CD14-positive monocyte (primary cell): Measurements from ENCODE around the gene TBC1D32. TPM values are rescaled to one million over a fixed set of nuclear protein-coding genes. Genes with fewer than 3 reads are reported as not detected.

Experiments used
- DNase-seq, 3 donors: peaks; one replicate each; pipeline ENCODE4 v3.0.0-alpha.2; 2011 to 2022
- H2AFZ ChIP-seq: 2 replicates; pipeline ENCODE4 v1.6.0; 2012; ENCODE audit warnings: mild to moderate bottlenecking, low read depth, low read length, inconsistent platforms; ENCODE audit not compliant: insufficient read depth, poor library complexity, severe bottlenecking
- H3K27ac ChIP-seq, 2 donors: 1 replicate in 1 of 2; 2 replicates in 1 of 2; pipeline ENCODE4 v1.5.1; 2012 to 2013; ENCODE audit warnings: low read length in 2 of 2, control low read depth in 1 of 2, inconsistent platforms in 1 of 2, low read depth in 1 of 2, mild to moderate bottlenecking in 1 of 2
- H3K27me3 ChIP-seq, 2 donors: one replicate each; pipeline versions ENCODE4 v1.6.0 to v1.6.1; 2011 to 2013; ENCODE audit warnings: low read length in 2 of 2; ENCODE audit not compliant: control insufficient read depth in 2 of 2, insufficient read depth in 2 of 2
- H3K36me3 ChIP-seq, 2 donors: replicated peaks in 1 of 2; 1 replicate in 1 of 2; 2 replicates in 1 of 2; pipeline versions ENCODE4 v1.5.1 to v1.6.1; 2012 to 2013; ENCODE audit warnings: low read length in 2 of 2, control low read depth in 1 of 2, inconsistent platforms in 1 of 2, mild to moderate bottlenecking in 1 of 2; ENCODE audit not compliant: insufficient read depth in 2 of 2, control insufficient read depth in 1 of 2
- H3K4me1 ChIP-seq, 2 donors: 1 replicate in 1 of 2; 2 replicates in 1 of 2; pipeline versions ENCODE4 v1.5.1 to v1.6.1; 2012 to 2013; ENCODE audit warnings: low read length in 2 of 2, control low read depth in 1 of 2, inconsistent platforms in 1 of 2, mild to moderate bottlenecking in 1 of 2, moderate library complexity in 1 of 2; ENCODE audit not compliant: insufficient read depth in 2 of 2, control insufficient read depth in 1 of 2
- H3K4me2 ChIP-seq: replicated peaks from 2 replicates; pipeline ENCODE3; 2012; ENCODE audit warnings: low read length, moderate library complexity, mild to moderate bottlenecking; ENCODE audit not compliant: poor library complexity, severe bottlenecking; ENCODE audit errors: extremely low read depth
- H3K4me3 ChIP-seq, 3 experiments: fragments of 200-600 bp in 1 of 3; sonication (generic) in 1 of 3; replicated peaks in 1 of 3; 1 replicate in 2 of 3; 2 replicates in 1 of 3; pipeline ENCODE4 v1.5.1; 2011 to 2013; ENCODE audit warnings: low read length in 3 of 3, mild to moderate bottlenecking in 3 of 3, control low read depth in 2 of 3, low read depth in 2 of 3, inconsistent platforms in 1 of 3, moderate library complexity in 1 of 3
- H3K79me2 ChIP-seq: 2 replicates; pipeline ENCODE4 v1.6.0; 2012; ENCODE audit warnings: mild to moderate bottlenecking, control low read depth, inconsistent platforms, low read length, moderate library complexity; ENCODE audit not compliant: insufficient read depth
- H3K9ac ChIP-seq: 2 replicates; pipeline ENCODE4 v1.6.0; 2017; ENCODE audit warnings: low read length, mild to moderate bottlenecking; ENCODE audit not compliant: insufficient read depth, poor library complexity, severe bottlenecking
- H3K9me3 ChIP-seq, 2 donors: replicated peaks in 1 of 2; 1 replicate in 1 of 2; 2 replicates in 1 of 2; pipeline versions ENCODE4 v1.5.1 to v1.6.1; 2012 to 2013; ENCODE audit warnings: low read length in 2 of 2, control low read depth in 1 of 2; ENCODE audit not compliant: control insufficient read depth in 1 of 2, insufficient read depth in 1 of 2
- H4K20me1 ChIP-seq: 2 replicates; pipeline ENCODE4 v1.6.0; 2012; ENCODE audit warnings: mild to moderate bottlenecking, low read length, control low read depth, moderate library complexity; ENCODE audit not compliant: insufficient read depth
- H3K27ac Mint-ChIP-seq, 7 donors: one replicate each; pipeline ENCODE4 v1.8.0; 2020; ENCODE audit warnings: mild to moderate bottlenecking in 7 of 7, mixed read lengths in 7 of 7, moderate library complexity in 6 of 7, inconsistent platforms in 2 of 7
- H3K27me3 Mint-ChIP-seq, 3 donors: one replicate each; pipeline ENCODE4 v1.8.0; 2021 to 2022; ENCODE audit warnings: low read depth in 3 of 3, mild to moderate bottlenecking in 3 of 3, mixed read lengths in 3 of 3, moderate library complexity in 3 of 3, inconsistent platforms in 1 of 3
- H3K36me3 Mint-ChIP-seq, 2 donors: one replicate each; pipeline ENCODE4 v1.8.0; 2020; ENCODE audit warnings: mixed read lengths in 2 of 2, inconsistent platforms in 1 of 2, mild to moderate bottlenecking in 1 of 2
- H3K4me1 Mint-ChIP-seq: one replicate; pipeline ENCODE4 v1.8.0; 2020; ENCODE audit warnings: mild to moderate bottlenecking, mixed read lengths
- H3K4me3 Mint-ChIP-seq, 2 donors: one replicate each; pipeline ENCODE4 v1.8.0; 2020; ENCODE audit warnings: mild to moderate bottlenecking in 2 of 2, mixed read lengths in 2 of 2, moderate library complexity in 1 of 2
- H3K9me3 Mint-ChIP-seq, 7 donors: one replicate each; pipeline ENCODE4 v1.8.0; 2020 to 2022; ENCODE audit warnings: mixed read lengths in 7 of 7, mild to moderate bottlenecking in 6 of 7, moderate library complexity in 6 of 7, inconsistent platforms in 2 of 7
- WGBS: methylation state at CpG from one replicate; pipeline ENCODE4 v1.1.5; 2013; ENCODE audit warnings: missing lambda C conversion rate; ENCODE audit not compliant: insufficient coverage; 5-methylcytosine and 5-hydroxymethylcytosine counted together
- intact Hi-C, 2 donors: fragments of 100-400 bp; cut with micrococcal nuclease; formaldehyde crosslinking; loops; one replicate each; pipeline versions ENCODE4 v1.15.0 to v1.15.1; 2023
- polyA plus RNA-seq, 3 donors: library from polyadenylated mRNA; depleted of rRNA in 1 of 3; unstranded in 2 of 3; stranded (reverse) in 1 of 3; fragments of 300-500 nt in 2 of 3; fragments of >200 nt in 1 of 3; fragmentation: Illumina TruSeq in 2 of 3; gene quantifications; 1 replicate in 2 of 3; 2 replicates in 1 of 3; pipeline ENCODE4 v1.2.3, GENCODE V29; 2012 to 2021
- TF ChIP-seq, protein P1 (sequence below): fragments of 200-600 bp; IDR thresholded peaks from one replicate; pipeline ENCODE4 v1.8.0; 2022; ENCODE audit warnings: antibody characterized with exemption, mild to moderate bottlenecking

Gene TBC1D32
- polyA plus RNA-seq, 3 donors, result 0.23 to 0.64 TPM; not detected in 1

DNA sequence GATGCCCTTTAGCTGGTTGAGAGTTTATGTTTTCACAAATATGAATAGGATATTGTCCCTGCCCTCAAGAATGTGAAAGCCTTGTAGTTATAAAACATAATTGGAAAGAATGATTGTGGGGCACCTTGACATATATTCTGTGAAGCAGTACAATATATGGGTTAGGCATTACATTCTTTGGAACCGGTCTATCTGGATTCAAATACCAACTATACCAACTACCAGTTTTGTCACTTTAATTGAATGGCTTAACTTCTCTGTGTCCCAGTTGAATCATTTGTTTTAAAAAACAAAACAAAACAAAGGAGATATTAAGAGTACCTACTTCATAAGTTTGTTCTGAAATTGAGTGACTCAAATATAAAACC is 146.5 kb downstream of the TBC1D32 start:
- Histone ChIP-seq H3K4me3 (no peak overlapping the region), H3K4me2 (no peak overlapping the region), H3K36me3 (no peaks in the 10 kb centered on the region), H3K9me3 (no peaks in the 10 kb centered on the region), H4K20me1 (no peaks in the 10 kb centered on the region), H3K4me1 (no peaks in the 10 kb centered on the region), H3K9ac (no peak overlapping the region), H3K27me3 (no peaks in the 10 kb centered on the region), H2AFZ (no peak overlapping the region), H3K79me2 (no peaks in the 10 kb centered on the region), H3K27ac (no peak overlapping the region)
- no peak for DNase-seq
- intact Hi-C loops, result no loop called here
- Mint-ChIP-seq H3K27ac (no peak overlapping the region), H3K27me3 (no peaks in the 10 kb centered on the region), H3K4me1 (no peaks in the 10 kb centered on the region), H3K36me3 (no peaks in the 10 kb centered on the region), H3K4me3 (no peak overlapping the region), H3K9me3 (peaks cover 0 to 3% (median 2%) of the 10 kb centered on the region in 7 donors)
- TF ChIP-seq, protein P1, sequence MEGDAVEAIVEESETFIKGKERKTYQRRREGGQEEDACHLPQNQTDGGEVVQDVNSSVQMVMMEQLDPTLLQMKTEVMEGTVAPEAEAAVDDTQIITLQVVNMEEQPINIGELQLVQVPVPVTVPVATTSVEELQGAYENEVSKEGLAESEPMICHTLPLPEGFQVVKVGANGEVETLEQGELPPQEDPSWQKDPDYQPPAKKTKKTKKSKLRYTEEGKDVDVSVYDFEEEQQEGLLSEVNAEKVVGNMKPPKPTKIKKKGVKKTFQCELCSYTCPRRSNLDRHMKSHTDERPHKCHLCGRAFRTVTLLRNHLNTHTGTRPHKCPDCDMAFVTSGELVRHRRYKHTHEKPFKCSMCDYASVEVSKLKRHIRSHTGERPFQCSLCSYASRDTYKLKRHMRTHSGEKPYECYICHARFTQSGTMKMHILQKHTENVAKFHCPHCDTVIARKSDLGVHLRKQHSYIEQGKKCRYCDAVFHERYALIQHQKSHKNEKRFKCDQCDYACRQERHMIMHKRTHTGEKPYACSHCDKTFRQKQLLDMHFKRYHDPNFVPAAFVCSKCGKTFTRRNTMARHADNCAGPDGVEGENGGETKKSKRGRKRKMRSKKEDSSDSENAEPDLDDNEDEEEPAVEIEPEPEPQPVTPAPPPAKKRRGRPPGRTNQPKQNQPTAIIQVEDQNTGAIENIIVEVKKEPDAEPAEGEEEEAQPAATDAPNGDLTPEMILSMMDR, result no peak
- WGBS, result no CpG with 5 or more reads among the region's 1 CpG

DNA sequence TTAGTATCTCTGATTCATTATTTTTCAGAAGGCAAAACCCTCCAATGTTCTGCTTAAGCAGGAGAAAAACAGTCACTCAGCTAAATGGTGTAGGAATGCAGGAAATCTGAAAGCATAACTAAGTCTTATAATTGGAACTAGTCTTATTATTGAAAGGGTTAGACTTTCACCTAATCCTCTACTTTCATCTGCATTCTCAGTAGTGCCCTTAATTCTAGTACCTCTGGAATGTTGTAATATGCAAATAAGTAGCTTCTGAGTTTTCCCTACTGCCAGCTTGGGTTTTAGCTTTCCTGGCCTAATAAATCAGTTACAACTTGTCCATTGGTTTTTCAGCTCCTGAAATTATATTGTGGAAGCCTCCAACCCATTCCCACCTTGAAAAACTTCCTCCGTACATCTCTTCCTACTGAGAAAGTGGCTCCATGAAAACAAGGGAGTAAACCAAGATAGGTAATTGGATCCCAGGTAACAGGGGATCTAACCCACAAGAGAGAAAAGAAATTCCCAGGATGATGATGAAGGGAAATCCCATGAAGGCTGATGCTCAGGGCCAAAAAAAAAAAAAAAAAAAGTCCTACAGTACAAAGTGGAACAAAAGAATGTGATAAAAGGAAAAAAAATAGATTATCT is 147.0 kb downstream of the TBC1D32 start:
- Histone ChIP-seq H3K4me3 (no peak overlapping the region), H3K4me1 (no peaks in the 10 kb centered on the region), H3K36me3 (no peaks in the 10 kb centered on the region), H3K4me2 (no peak overlapping the region), H3K27me3 (no peaks in the 10 kb centered on the region), H3K9ac (no peak overlapping the region), H3K27ac (no peak overlapping the region), H3K79me2 (no peaks in the 10 kb centered on the region), H3K9me3 (no peaks in the 10 kb centered on the region), H2AFZ (no peak overlapping the region), H4K20me1 (no peaks in the 10 kb centered on the region)
- Mint-ChIP-seq H3K9me3 (peaks cover 0 to 3% (median 2%) of the 10 kb centered on the region in 7 donors), H3K36me3 (no peaks in the 10 kb centered on the region), H3K27me3 (no peaks in the 10 kb centered on the region), H3K4me1 (no peaks in the 10 kb centered on the region), H3K27ac (no peak overlapping the region), H3K4me3 (no peak overlapping the region)
- no peak for DNase-seq
- WGBS, result no CpG with 5 or more reads among the region's 1 CpG
- TF ChIP-seq, protein P1, result no peak
- intact Hi-C loops, result no loop called here
